Parathyroid adenoma (tissue), 2 donors: Measurements from ENCODE around the gene PLA2G4C.

Experiments used
- H2AFZ ChIP-seq: fragments of 300-600 bp; sonication (generic); one replicate; pipeline ENCODE4 v1.7.0; 2017; ENCODE audit warnings: antibody characterized with exemption, mild to moderate bottlenecking
- H3K27ac ChIP-seq: fragments of 300-600 bp; sonication (generic); one replicate; pipeline ENCODE4 v1.7.0; 2017
- H3K27me3 ChIP-seq: fragments of 300-600 bp; sonication (generic); one replicate; pipeline ENCODE4 v1.7.0; 2017; ENCODE audit warnings: low read length; ENCODE audit not compliant: control insufficient read depth, insufficient read depth
- H3K36me3 ChIP-seq: fragments of 300-600 bp; sonication (generic); one replicate; pipeline ENCODE4 v1.7.0; 2017; ENCODE audit warnings: low read length; ENCODE audit not compliant: control insufficient read depth, insufficient read depth
- H3K4me1 ChIP-seq: fragments of 300-600 bp; sonication (generic); one replicate; pipeline ENCODE4 v1.7.0; 2017; ENCODE audit warnings: control low read depth
- H3K4me2 ChIP-seq: fragments of 300-600 bp; sonication (generic); one replicate; pipeline ENCODE4 v1.7.0; 2017; ENCODE audit warnings: low read length
- H3K4me3 ChIP-seq: fragments of 300-600 bp; sonication (generic); one replicate; pipeline ENCODE4 v1.7.0; 2017; ENCODE audit warnings: low read depth, low read length
- H3K79me2 ChIP-seq: fragments of 300-600 bp; sonication (generic); one replicate; pipeline ENCODE4 v1.7.0; 2017; ENCODE audit warnings: control low read depth
- H3K9ac ChIP-seq: fragments of 300-600 bp; sonication (generic); one replicate; pipeline ENCODE4 v1.7.0; 2017; ENCODE audit warnings: mild to moderate bottlenecking
- H3K9me3 ChIP-seq: fragments of 300-600 bp; sonication (generic); one replicate; pipeline ENCODE4 v1.7.0; 2017; ENCODE audit warnings: low read length; ENCODE audit not compliant: control insufficient read depth
- CTCF ChIP-seq: fragments of 300-600 bp; sonication (generic); IDR thresholded peaks from one replicate; pipeline ENCODE4 v1.7.0; 2017; ENCODE audit warnings: antibody characterized with exemption, mild to moderate bottlenecking
- donor health status: primary hyperparathyroidism.

Gene PLA2G4C

GRCh38 chr19:48110350-48110966, at the start of gene PLA2G4C:
TSS of gene PLA2G4C (minus strand) at chr19:48110817. CDS start at chr19:48106529, 4,288 bp downstream.
- no peaks in the 10 kb centered on the region for H3K79me2 ChIP-seq
- peak within 1 kb of the TSS; percentile 69 for H3K4me3 ChIP-seq
- TF ChIP-seq CTCF: no peak
- peak within 1 kb of the TSS; percentile 49 for H3K9ac ChIP-seq
- H3K9me3 ChIP-seq: no peaks in the 10 kb centered on the region
- peaks cover 6% of the 10 kb centered on the region for H3K4me1 ChIP-seq
- H3K27ac ChIP-seq: peak within 1 kb of the TSS; percentile 95
- no peaks in the 10 kb centered on the region for H3K27me3 ChIP-seq
- peak within 1 kb of the TSS; percentile 94 for H2AFZ ChIP-seq
- no peaks in the 10 kb centered on the region for H3K36me3 ChIP-seq
- H3K4me2 ChIP-seq: peak within 1 kb of the TSS; percentile 80

- Histone ChIP-seq H3K36me3 (no peaks in the 10 kb centered on the region), H3K4me2 (no peak overlapping the region), H2AFZ (no peak overlapping the region), H3K27ac (no peak overlapping the region), H3K79me2 (no peaks in the 10 kb centered on the region), H3K9me3 (no peaks in the 10 kb centered on the region), H3K9ac (no peak overlapping the region), H3K4me1 (no peaks in the 10 kb centered on the region), H3K4me3 (no peak overlapping the region), H3K27me3 (no peaks in the 10 kb centered on the region)
- TF ChIP-seq CTCF: no peak
Observed at GRCh38 chr19:48158210-48158790, 47.7 kb upstream of the PLA2G4C start.

- H3K4me3 ChIP-seq: no peak overlapping the region
- H3K9me3 ChIP-seq: no peaks in the 10 kb centered on the region
- TF ChIP-seq CTCF: no peak
- H3K79me2 ChIP-seq: no peaks in the 10 kb centered on the region
- H3K27me3 ChIP-seq: no peaks in the 10 kb centered on the region
- no peak overlapping the region for H2AFZ ChIP-seq
- no peak overlapping the region for H3K27ac ChIP-seq
- H3K36me3 ChIP-seq: no peaks in the 10 kb centered on the region
- no peak overlapping the region for H3K4me2 ChIP-seq
- no peaks in the 10 kb centered on the region for H3K4me1 ChIP-seq
- no peak overlapping the region for H3K9ac ChIP-seq
Observed at GRCh38 chr19:48154003-48154402, 43.4 kb upstream of the PLA2G4C start.

- Histone ChIP-seq H3K27me3 (no peaks in the 10 kb centered on the region), H3K79me2 (no peaks in the 10 kb centered on the region), H3K9ac (no peak overlapping the region), H3K27ac (no peak overlapping the region), H3K36me3 (no peaks in the 10 kb centered on the region), H3K9me3 (no peaks in the 10 kb centered on the region), H3K4me2 (no peak overlapping the region), H2AFZ (no peak overlapping the region), H3K4me3 (no peak overlapping the region), H3K4me1 (no peaks in the 10 kb centered on the region)
- TF ChIP-seq CTCF: peak; percentile 89
Observed at GRCh38 chr19:48152551-48152950, 41.9 kb upstream of the PLA2G4C start.

GRCh38 chr19:48149430-48149829, 38.8 kb upstream of the PLA2G4C start:
- Histone ChIP-seq H3K9me3 (no peaks in the 10 kb centered on the region), H3K9ac (no peak overlapping the region), H3K4me3 (no peak overlapping the region), H3K79me2 (no peaks in the 10 kb centered on the region), H3K27ac (no peak overlapping the region), H3K27me3 (no peaks in the 10 kb centered on the region), H2AFZ (no peak overlapping the region), H3K36me3 (no peaks in the 10 kb centered on the region), H3K4me1 (no peaks in the 10 kb centered on the region), H3K4me2 (no peak overlapping the region)
- TF ChIP-seq CTCF: no peak
